Measurements from ENCODE around the gene ATIC. TPM values are rescaled to one million over a fixed set of nuclear protein-coding genes. Genes with fewer than 3 reads are reported as not detected.

Gene ATIC
- total and polyA plus RNA-seq, 9 donors, result 20.8 to 126 (median 63.7) TPM

GRCh38 chr2:215375467-215375830 lies 63.6 kb downstream of the ATIC start:
- Histone ChIP-seq H3K36me3 (peaks cover 4% of the 10 kb centered on the region), H3K27ac (no peak overlapping the region), H3K27me3 (no peaks in the 10 kb centered on the region), H3K4me3 (no peak overlapping the region), H3K9me3 (no peaks in the 10 kb centered on the region), H3K4me1 (ENCODE audit: insufficient read depth) (no peaks in the 10 kb centered on the region)
- intact Hi-C loops (cut with DNase I), result no loop called here
- DNase-seq, result no peak
- 91% methylated on average over 6 of the region's 6 CpGs for WGBS, 3 donors
- TF ChIP-seq POLR2A (IDR thresholded peaks at IDR 0.05) (no peak), EP300 (IDR thresholded peaks at IDR 0.05) (no peak), CTCF (IDR thresholded peaks at IDR 0.05) (no peak)

GRCh38 chr2:215376103-215376780 lies 64.4 kb downstream of the ATIC start:
- peaks cover 4% of the 10 kb centered on the region for H3K36me3 ChIP-seq
- intact Hi-C loops (cut with DNase I), result no loop called here
- TF ChIP-seq POLR2A (IDR thresholded peaks at IDR 0.05) (no peak), CTCF (IDR thresholded peaks at IDR 0.05) (no peak), EP300 (IDR thresholded peaks at IDR 0.05) (no peak)
- H3K4me3 ChIP-seq, result no peak overlapping the region
- no peaks in the 10 kb centered on the region for H3K4me1 ChIP-seq (ENCODE audit: insufficient read depth)
- no peaks in the 10 kb centered on the region for H3K27me3 ChIP-seq
- 76 to 84% (median 79%) methylated on average over 9 of the region's 9 CpGs for WGBS, 3 donors
- no peaks in the 10 kb centered on the region for H3K9me3 ChIP-seq
- no peak for DNase-seq
- H3K27ac ChIP-seq, result no peak overlapping the region

GRCh38 chr2:215377283-215377682 lies 65.4 kb downstream of the ATIC start:
- no peak for DNase-seq
- no peaks in the 10 kb centered on the region for H3K9me3 ChIP-seq
- no peaks in the 10 kb centered on the region for H3K27me3 ChIP-seq
- H3K4me1 ChIP-seq (ENCODE audit: insufficient read depth), result no peaks in the 10 kb centered on the region
- H3K36me3 ChIP-seq, result peaks cover 4% of the 10 kb centered on the region
- no peak overlapping the region for H3K4me3 ChIP-seq
- no peak overlapping the region for H3K27ac ChIP-seq
- intact Hi-C loops (cut with DNase I), result no loop called here
- WGBS, 3 donors, result 80 to 92% (median 92%) methylated on average over 2 of the region's 2 CpGs
- no peak for TF ChIP-seq EP300 (IDR thresholded peaks at IDR 0.05)
- no peak for TF ChIP-seq POLR2A (IDR thresholded peaks at IDR 0.05)
- TF ChIP-seq CTCF (IDR thresholded peaks at IDR 0.05), result no peak

GRCh38 chr2:215378045-215378444 lies 66.2 kb downstream of the ATIC start:
- Histone ChIP-seq H3K4me1 (ENCODE audit: insufficient read depth) (no peaks in the 10 kb centered on the region), H3K9me3 (no peaks in the 10 kb centered on the region), H3K27ac (no peak overlapping the region), H3K27me3 (no peaks in the 10 kb centered on the region), H3K36me3 (peaks cover 4% of the 10 kb centered on the region), H3K4me3 (no peak overlapping the region)
- intact Hi-C loops (cut with DNase I), result no loop called here
- WGBS, 3 donors, result 95 to 97% (median 96%) methylated on average over 3 of the region's 3 CpGs
- no peak for TF ChIP-seq EP300 (IDR thresholded peaks at IDR 0.05)
- no peak for TF ChIP-seq POLR2A (IDR thresholded peaks at IDR 0.05)
- TF ChIP-seq CTCF (IDR thresholded peaks at IDR 0.05), result no peak
- no peak for DNase-seq

Data from ovary (tissue), 9 donors.